CD4-positive, alpha-beta T cell treated with Interleukin-1 beta for 1 hour (primary cell): ENCODE data around the gene ASTN2.
"Not testable (repeated sequence)": the region's sequence is repeated elsewhere in the genome, so short reads cannot be mapped to it uniquely, and the experiment has no call there.

Experiments
- DNase-seq, 2 donors: peaks; one replicate each; pipeline ENCODE4 v3.0.0-alpha.2; 2020 to 2022

ASTN2 gene

GRCh38 chr9:116715751-116716150, 699.1 kb downstream of the ASTN2 start:
- no peak for DNase-seq

GRCh38 chr9:116713271-116713670, 701.6 kb downstream of the ASTN2 start:
- DNase-seq = no peak

- no peak for DNase-seq
Observed at GRCh38 chr9:116712781-116713180, 702.1 kb downstream of the ASTN2 start.

GRCh38 chr9:116706310-116707290, 708.3 kb downstream of the ASTN2 start:
- no peak for DNase-seq

- DNase-seq = no peak
Observed at GRCh38 chr9:116705531-116705930, 709.3 kb downstream of the ASTN2 start.

GRCh38 chr9:116704470-116704869, 710.4 kb downstream of the ASTN2 start:
- no peak for DNase-seq

GRCh38 chr9:116703634-116704033, 711.2 kb downstream of the ASTN2 start:
- no peak for DNase-seq

GRCh38 chr9:116701940-116702642, 712.8 kb downstream of the ASTN2 start:
- DNase-seq = no peak

- no peak for DNase-seq
Observed at GRCh38 chr9:116700882-116701865, 713.7 kb downstream of the ASTN2 start.

- no peak for DNase-seq
Observed at GRCh38 chr9:116700279-116700678, 714.6 kb downstream of the ASTN2 start.

- no peak for DNase-seq
Observed at GRCh38 chr9:116697887-116698286, 717.0 kb downstream of the ASTN2 start.

- DNase-seq = no peak
Observed at GRCh38 chr9:116697362-116697761, 717.5 kb downstream of the ASTN2 start.

GRCh38 chr9:116695438-116695837, 719.4 kb downstream of the ASTN2 start:
- DNase-seq = no peak

- no peak for DNase-seq
Observed at GRCh38 chr9:116694785-116695291, 720.0 kb downstream of the ASTN2 start.

GRCh38 chr9:116693233-116693731, 721.6 kb downstream of the ASTN2 start:
- DNase-seq = no peak

GRCh38 chr9:116692616-116693015, 722.2 kb downstream of the ASTN2 start:
- no peak for DNase-seq

- no peak for DNase-seq
Observed at GRCh38 chr9:116691607-116692006, 723.2 kb downstream of the ASTN2 start.

- not testable (repeated sequence) for DNase-seq
Observed at GRCh38 chr9:116690805-116691204, 724.1 kb downstream of the ASTN2 start.

GRCh38 chr9:116689486-116690032, 725.3 kb downstream of the ASTN2 start:
- no peak for DNase-seq

GRCh38 chr9:116688806-116689485, 725.9 kb downstream of the ASTN2 start:
- no peak for DNase-seq

- no peak for DNase-seq
Observed at GRCh38 chr9:116687754-116688135, 727.1 kb downstream of the ASTN2 start.
